Uterus (tissue), 4 donors: ENCODE results near the gene PLEKHM2. TPM values are rescaled to one million over a fixed set of nuclear protein-coding genes. Genes with fewer than 3 reads are reported as not detected.

Experiments used
- DNase-seq, 2 donors: peaks; one replicate each; pipeline ENCODE4 v3.0.0-alpha.2; 2019 to 2020
- H3K27ac ChIP-seq, 2 donors: fragments of 200-600 bp; sonication (generic); 1 replicate in 1 of 2; 2 replicates in 1 of 2; pipeline ENCODE4 v1.5.1; 2016 to 2018
- H3K27me3 ChIP-seq, 2 donors: fragments of 200-600 bp; sonication (generic); one replicate each; pipeline ENCODE4 v1.5.1; 2018 to 2019; ENCODE audit warnings: control low read depth in 1 of 2
- H3K36me3 ChIP-seq, 2 donors: fragments of 200-600 bp; sonication (generic); one replicate each; pipeline ENCODE4 v1.5.1; 2019; ENCODE audit warnings: control low read depth in 1 of 2
- H3K4me1 ChIP-seq, 2 donors: fragments of 200-600 bp; sonication (generic); one replicate each; pipeline ENCODE4 v1.5.1; 2018 to 2019; ENCODE audit warnings: control low read depth in 1 of 2
- H3K4me3 ChIP-seq, 2 donors: fragments of 200-600 bp; sonication (generic); 1 replicate in 1 of 2; 2 replicates in 1 of 2; pipeline ENCODE4 v1.5.1; 2018 to 2019; ENCODE audit warnings: mild to moderate bottlenecking in 1 of 2
- H3K9me3 ChIP-seq, 2 donors: fragments of 200-600 bp; sonication (generic); one replicate each; pipeline ENCODE4 v1.5.1; 2019; ENCODE audit warnings: control low read depth in 1 of 2
- POLR2A ChIP-seq, 2 donors: fragments of 450-650 bp; IDR thresholded peaks; one replicate each; pipeline ENCODE4 v1.6.1; 2016; ENCODE audit warnings: antibody characterized with exemption in 2 of 2, mild to moderate bottlenecking in 1 of 2, moderate library complexity in 1 of 2
- intact Hi-C: fragments of 100-400 bp; cut with DNase I; formaldehyde crosslinking; loops from one replicate; pipeline ENCODE4 v1.15.1; 2023; ENCODE audit warnings: low total_unique reads
- small RNA-seq: library from RNA; depleted of rRNA; stranded (forward); fragments of <200 nt; gene quantifications from one replicate; pipeline ENCODE3, GENCODE V24; 2016
- total RNA-seq, 4 donors: library from RNA; depleted of rRNA in 3 of 4; stranded (reverse); fragments of >200 nt in 3 of 4; gene quantifications; one replicate each; pipeline versions ENCODE4 v1.1.0 to v1.2.4, GENCODE V29; 2014 to 2023
- TF ChIP-seq, protein P1 (sequence below), 4 experiments: fragments of 200-600 bp in 2 of 4; fragments of 450-650 bp in 2 of 4; sonication (generic) in 2 of 4; IDR thresholded peaks; one replicate each; pipeline ENCODE4 v1.5.1; 2016 to 2019; ENCODE audit warnings: antibody characterized with exemption in 4 of 4, mild to moderate bottlenecking in 2 of 4, moderate library complexity in 1 of 4
- donor health status: DM: yes; HTN: yes; CAD: no.

Gene PLEKHM2
- total RNA-seq, 4 donors from 2014 or later = 21.3 to 70.2 (median 30.7) TPM

DNA sequence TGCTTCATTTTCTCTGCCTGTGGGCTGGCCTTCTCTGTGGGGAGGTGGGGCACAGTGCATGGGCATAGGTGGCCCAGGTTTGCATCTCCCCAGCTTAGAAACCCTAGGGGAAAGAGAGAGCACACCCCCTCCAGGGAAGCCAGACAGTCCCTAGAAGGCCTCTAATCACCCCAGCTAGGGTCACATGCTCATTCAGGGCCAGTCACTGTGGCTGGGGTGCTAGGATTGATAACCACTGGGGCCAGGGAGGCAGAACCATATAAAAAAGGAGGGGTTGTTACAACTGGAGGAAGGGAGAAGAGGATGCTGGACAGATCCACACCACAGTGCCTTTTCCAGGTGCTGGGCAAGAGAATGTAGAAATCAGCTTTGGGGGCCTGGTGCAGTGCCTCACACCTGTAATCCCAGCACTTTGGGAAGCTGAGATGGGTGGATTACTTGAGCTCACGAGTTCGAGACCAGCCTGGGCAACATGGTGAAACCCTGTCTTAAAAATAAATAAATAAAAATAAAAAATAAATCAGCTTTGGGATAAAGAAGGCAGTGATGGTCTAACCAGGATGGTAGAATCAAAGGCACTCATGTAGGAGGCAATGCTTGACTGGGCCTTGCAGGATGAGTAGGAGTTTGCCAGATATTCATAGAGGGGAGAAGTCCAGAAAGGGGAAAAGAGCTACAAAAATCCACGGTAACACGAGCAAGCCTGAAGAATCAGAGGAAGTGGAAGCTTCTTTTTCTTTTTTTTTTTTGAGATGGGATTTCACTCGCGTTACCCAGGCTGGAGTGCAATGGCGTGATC lies 94.0 kb downstream of the PLEKHM2 start:
- Histone ChIP-seq H3K27me3 (no peaks in the 10 kb centered on the region), H3K4me3 (no peak overlapping the region), H3K36me3 (no peaks in the 10 kb centered on the region), H3K4me1 (no peaks in the 10 kb centered on the region), H3K27ac (no peak overlapping the region), H3K9me3 (no peaks in the 10 kb centered on the region)
- no peak for DNase-seq
- intact Hi-C loops = no loop called here
- no peak for TF ChIP-seq POLR2A (IDR thresholded peaks at IDR 0.05)
- TF ChIP-seq, protein P1, sequence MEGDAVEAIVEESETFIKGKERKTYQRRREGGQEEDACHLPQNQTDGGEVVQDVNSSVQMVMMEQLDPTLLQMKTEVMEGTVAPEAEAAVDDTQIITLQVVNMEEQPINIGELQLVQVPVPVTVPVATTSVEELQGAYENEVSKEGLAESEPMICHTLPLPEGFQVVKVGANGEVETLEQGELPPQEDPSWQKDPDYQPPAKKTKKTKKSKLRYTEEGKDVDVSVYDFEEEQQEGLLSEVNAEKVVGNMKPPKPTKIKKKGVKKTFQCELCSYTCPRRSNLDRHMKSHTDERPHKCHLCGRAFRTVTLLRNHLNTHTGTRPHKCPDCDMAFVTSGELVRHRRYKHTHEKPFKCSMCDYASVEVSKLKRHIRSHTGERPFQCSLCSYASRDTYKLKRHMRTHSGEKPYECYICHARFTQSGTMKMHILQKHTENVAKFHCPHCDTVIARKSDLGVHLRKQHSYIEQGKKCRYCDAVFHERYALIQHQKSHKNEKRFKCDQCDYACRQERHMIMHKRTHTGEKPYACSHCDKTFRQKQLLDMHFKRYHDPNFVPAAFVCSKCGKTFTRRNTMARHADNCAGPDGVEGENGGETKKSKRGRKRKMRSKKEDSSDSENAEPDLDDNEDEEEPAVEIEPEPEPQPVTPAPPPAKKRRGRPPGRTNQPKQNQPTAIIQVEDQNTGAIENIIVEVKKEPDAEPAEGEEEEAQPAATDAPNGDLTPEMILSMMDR (IDR thresholded peaks at IDR 0.05) = no peak

Small RNA genes within 50 kb of the gene (small RNA-seq; reads per million reads assigned to genes)
- gene AL121992.2 = not detected

Other genes starting within 250 kb of the PLEKHM2 start
- 1 to 10 TPM in 1 of 4 donors, not detected in 3; 1.1 TPM for gene CTRC, start 245.9 kb upstream of the PLEKHM2 start, total RNA-seq
- gene CELA2A, start 227.6 kb upstream of the PLEKHM2 start, total RNA-seq = not detected
- not detected for gene CELA2B, start 208.2 kb upstream of the PLEKHM2 start, total RNA-seq
- 10 to 100 TPM in 2 of 4 donors, 1 to 10 TPM in 2; 2.6 to 16.0 (median 8.1) TPM for gene CASP9, start 160.1 kb upstream of the PLEKHM2 start, total RNA-seq
- gene DNAJC16, start 157.5 kb upstream of the PLEKHM2 start, total RNA-seq = 10 to 100 TPM in 3 of 4 donors, 1 to 10 TPM in 1; 8.8 to 32.4 (median 27.5) TPM
- 1 to 10 TPM in 1 of 4 donors, under 1 TPM in 1, not detected in 2; 0.27 to 1.4 TPM for gene AGMAT, start 99.3 kb upstream of the PLEKHM2 start, total RNA-seq
- 100 to 1,000 TPM in 1 of 4 donors, 10 to 100 TPM in 3; 26.2 to 115 (median 43.7) TPM for gene DDI2, start 66.9 kb upstream of the PLEKHM2 start, total RNA-seq
- 1 to 10 TPM in 2 of 4 donors, under 1 TPM in 1, not detected in 1; 0.29 to 2.1 (median 1.6) TPM for gene SLC25A34, start 51.9 kb downstream of the PLEKHM2 start, total RNA-seq
- gene TMEM82, start 58.2 kb downstream of the PLEKHM2 start, total RNA-seq = not detected
- 10 to 100 TPM; 12.9 to 96.9 (median 74.3) TPM for gene FBLIM1, start 74.5 kb downstream of the PLEKHM2 start, total RNA-seq
- gene UQCRHL, start 123.3 kb downstream of the PLEKHM2 start, total RNA-seq = 1 to 10 TPM in 2 of 4 donors, under 1 TPM in 1, not detected in 1; 0.59 to 1.9 (median 1.0) TPM
- gene SPEN, start 163.4 kb downstream of the PLEKHM2 start, total RNA-seq = 100 to 1,000 TPM in 1 of 4 donors, 10 to 100 TPM in 3; 18.8 to 104 (median 73.8) TPM